HEK293T (cell line): Measurements from ENCODE around the gene SRGAP1.
"Not testable (repeated sequence)": the region's sequence is repeated elsewhere in the genome, so short reads cannot be mapped to it uniquely, and the experiment has no call there.

ENCODE experiments used
- CTCF ChIA-PET: fragments of 350-600 bp; formaldehyde crosslinking; extraction: SDS; loops from one replicate; lab custom pipeline; 2021; ENCODE audit warnings: antibody characterized with exemption, inconsistent platforms; lab: Yijun Ruan, JAX
- POLR2A ChIA-PET: fragments of 350-600 bp; formaldehyde crosslinking; extraction: SDS; loops from one replicate; lab custom pipeline; 2020; ENCODE audit warnings: antibody characterized with exemption, inconsistent platforms; lab: Yijun Ruan, JAX
- DNase-seq: peaks from one replicate; pipeline ENCODE4 v3.0.0; 2012; ENCODE audit warnings: mixed read lengths; ENCODE audit errors: extremely low spot score
- ARNT ChIP-seq: fragments of 450-650 bp; IDR thresholded peaks from 2 replicates; pipeline ENCODE4 v1.6.1; 2017; ENCODE audit warnings: mild to moderate bottlenecking
- BHLHE40 ChIP-seq: fragments of 450-650 bp; IDR thresholded peaks from 2 replicates; pipeline ENCODE4 v1.6.1; 2016; ENCODE audit warnings: mild to moderate bottlenecking, moderate library complexity, borderline replicate concordance
- CTBP1 ChIP-seq: fragments of 450-650 bp; IDR thresholded peaks from 2 replicates; pipeline ENCODE4 v1.6.1; 2016; ENCODE audit warnings: borderline replicate concordance
- ELF4 ChIP-seq: fragments of 450-650 bp; IDR thresholded peaks from 2 replicates; pipeline ENCODE4 v1.6.1; 2017; ENCODE audit warnings: antibody characterized with exemption
- FOXA1 ChIP-seq: fragments of 450-650 bp; IDR thresholded peaks from 2 replicates; pipeline ENCODE4 v1.6.1; 2016; ENCODE audit warnings: mild to moderate bottlenecking
- FOXK2 ChIP-seq: fragments of 450-650 bp; IDR thresholded peaks from 2 replicates; pipeline ENCODE4 v1.6.1; 2016; ENCODE audit warnings: mild to moderate bottlenecking
- FOXM1 ChIP-seq: fragments of 450-650 bp; IDR thresholded peaks from 2 replicates; pipeline ENCODE4 v1.6.1; 2017; ENCODE audit warnings: mild to moderate bottlenecking, borderline replicate concordance
- HDGF ChIP-seq: fragments of 450-650 bp; IDR thresholded peaks from 2 replicates; pipeline ENCODE4 v1.6.1; 2017; ENCODE audit warnings: antibody characterized with exemption, borderline replicate concordance
- L3MBTL2 ChIP-seq: fragments of 450-650 bp; conservative IDR thresholded peaks from 2 replicates; pipeline ENCODE4 v1.6.1; 2016; ENCODE audit warnings: mild to moderate bottlenecking
- LEF1 ChIP-seq: fragments of 450-650 bp; IDR thresholded peaks from 2 replicates; pipeline ENCODE4 v1.6.1; 2017; ENCODE audit warnings: mild to moderate bottlenecking, borderline replicate concordance
- NFRKB ChIP-seq: fragments of 450-650 bp; IDR thresholded peaks from 2 replicates; pipeline ENCODE4 v1.6.1; 2016; ENCODE audit warnings: mild to moderate bottlenecking, moderate library complexity
- SP1 ChIP-seq: fragments of 450-650 bp; IDR thresholded peaks from 2 replicates; pipeline ENCODE4 v1.6.1; 2017
- SUZ12 ChIP-seq: fragments of 450-650 bp; IDR thresholded peaks from 2 replicates; pipeline ENCODE4 v1.6.1; 2016; ENCODE audit warnings: mild to moderate bottlenecking
- TARDBP ChIP-seq: fragments of 450-650 bp; IDR thresholded peaks from 2 replicates; pipeline ENCODE4 v1.6.1; 2016
- ZNF384 ChIP-seq: fragments of 450-650 bp; IDR thresholded peaks from 2 replicates; pipeline ENCODE4 v1.6.1; 2016
- TF ChIP-seq, protein P1 (sequence below): fragments of 450-650 bp; IDR thresholded peaks from 2 replicates; pipeline ENCODE4 v1.6.1; 2016

Gene SRGAP1

DNA sequence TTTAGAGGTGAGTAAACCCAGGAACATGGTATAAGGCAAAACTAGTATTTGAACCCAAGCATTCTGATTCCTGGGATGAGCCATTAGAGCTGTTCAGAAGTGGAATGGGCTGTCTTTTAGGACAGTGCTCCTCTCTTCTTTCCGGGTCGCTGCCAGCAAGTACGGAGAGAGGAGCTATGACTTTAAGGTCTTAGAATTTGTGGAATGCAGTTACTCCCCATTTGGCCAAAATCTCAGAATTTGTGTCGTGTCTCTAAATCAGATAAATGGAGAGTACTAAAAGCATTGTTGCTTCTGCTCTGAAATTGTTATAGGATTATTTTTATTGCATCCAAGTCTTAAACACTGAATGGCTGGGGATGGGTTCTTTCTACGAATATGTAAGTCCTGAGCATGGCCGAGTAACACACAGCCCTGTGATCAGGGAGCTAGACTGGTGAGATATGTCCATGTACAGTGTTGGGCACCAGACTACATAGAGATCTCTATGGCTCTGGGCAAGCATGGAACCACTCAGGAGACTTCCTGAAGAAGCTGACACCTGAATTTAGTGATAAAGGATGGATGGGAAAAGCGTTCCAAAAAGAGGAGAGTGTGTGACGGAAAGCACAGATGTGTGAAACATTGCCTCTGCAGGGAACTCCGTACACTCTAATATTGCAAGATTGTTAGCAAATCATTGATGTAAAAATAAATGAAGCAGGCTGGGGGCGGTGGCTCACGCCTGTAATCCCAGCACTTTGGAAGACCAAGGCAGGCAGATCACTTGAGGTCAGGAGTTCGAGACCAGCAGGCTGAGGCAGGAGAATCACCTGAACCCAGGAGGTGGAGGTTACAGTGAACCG, 184.7 kb downstream of the SRGAP1 start:
- ChIA-PET CTCF (no interaction called here), POLR2A (no interaction called here)
- no peak for DNase-seq
- TF ChIP-seq ELF4 (no peak), L3MBTL2 (no peak), TARDBP (no peak), FOXA1 (no peak), FOXM1 (no peak), HDGF (no peak), CTBP1 (no peak), ARNT (no peak), LEF1 (no peak), SUZ12 (no peak), BHLHE40 (no peak), ZNF384 (no peak), SP1 (no peak), NFRKB (no peak), FOXK2 (no peak)
- TF ChIP-seq, protein P1, sequence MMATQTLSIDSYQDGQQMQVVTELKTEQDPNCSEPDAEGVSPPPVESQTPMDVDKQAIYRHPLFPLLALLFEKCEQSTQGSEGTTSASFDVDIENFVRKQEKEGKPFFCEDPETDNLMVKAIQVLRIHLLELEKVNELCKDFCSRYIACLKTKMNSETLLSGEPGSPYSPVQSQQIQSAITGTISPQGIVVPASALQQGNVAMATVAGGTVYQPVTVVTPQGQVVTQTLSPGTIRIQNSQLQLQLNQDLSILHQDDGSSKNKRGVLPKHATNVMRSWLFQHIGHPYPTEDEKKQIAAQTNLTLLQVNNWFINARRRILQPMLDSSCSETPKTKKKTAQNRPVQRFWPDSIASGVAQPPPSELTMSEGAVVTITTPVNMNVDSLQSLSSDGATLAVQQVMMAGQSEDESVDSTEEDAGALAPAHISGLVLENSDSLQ = no peak

DNA sequence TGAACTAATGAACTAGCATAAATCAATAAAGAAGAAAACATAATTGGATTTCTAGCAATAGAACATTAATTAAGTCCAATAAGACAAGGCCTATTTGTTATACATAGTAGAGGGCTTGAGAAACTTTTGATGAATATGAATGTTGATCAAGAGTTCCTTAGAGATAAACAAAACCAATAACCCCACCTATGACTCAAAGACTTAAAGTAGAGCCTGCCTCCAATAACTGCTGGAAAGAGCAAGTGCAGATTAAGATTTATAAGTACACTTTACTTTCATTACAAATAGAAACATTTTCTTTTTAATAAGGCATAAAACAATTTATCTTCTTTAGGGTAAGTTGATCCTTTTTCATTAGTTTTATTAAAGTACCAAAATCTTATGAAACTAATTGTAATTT, 185.7 kb downstream of the SRGAP1 start:
- ChIA-PET CTCF (no interaction called here), POLR2A (no interaction called here)
- no peak for TF ChIP-seq FOXK2
- DNase-seq = no peak

DNA sequence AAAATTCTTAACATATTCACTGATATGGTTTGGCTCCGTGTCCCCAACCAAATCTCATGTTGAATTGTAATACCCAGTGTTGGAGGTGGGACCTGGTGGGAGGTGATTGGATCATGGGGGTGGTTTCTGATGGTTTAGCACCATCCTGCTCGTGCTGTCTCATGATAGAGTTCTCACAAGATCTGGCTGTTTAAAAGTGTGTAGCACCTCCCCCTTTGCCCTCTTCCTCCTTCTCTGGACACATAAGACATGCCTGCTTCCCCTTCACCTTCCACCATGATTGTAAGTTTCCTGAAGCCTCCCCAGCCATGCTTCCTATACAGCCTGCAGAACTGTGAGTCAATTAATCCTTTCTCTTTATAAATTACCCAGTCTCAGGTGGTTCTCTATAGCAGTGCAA, 189.6 kb downstream of the SRGAP1 start:
- CTCF ChIA-PET, POLR2A ChIA-PET: not testable (repeated sequence)

DNA sequence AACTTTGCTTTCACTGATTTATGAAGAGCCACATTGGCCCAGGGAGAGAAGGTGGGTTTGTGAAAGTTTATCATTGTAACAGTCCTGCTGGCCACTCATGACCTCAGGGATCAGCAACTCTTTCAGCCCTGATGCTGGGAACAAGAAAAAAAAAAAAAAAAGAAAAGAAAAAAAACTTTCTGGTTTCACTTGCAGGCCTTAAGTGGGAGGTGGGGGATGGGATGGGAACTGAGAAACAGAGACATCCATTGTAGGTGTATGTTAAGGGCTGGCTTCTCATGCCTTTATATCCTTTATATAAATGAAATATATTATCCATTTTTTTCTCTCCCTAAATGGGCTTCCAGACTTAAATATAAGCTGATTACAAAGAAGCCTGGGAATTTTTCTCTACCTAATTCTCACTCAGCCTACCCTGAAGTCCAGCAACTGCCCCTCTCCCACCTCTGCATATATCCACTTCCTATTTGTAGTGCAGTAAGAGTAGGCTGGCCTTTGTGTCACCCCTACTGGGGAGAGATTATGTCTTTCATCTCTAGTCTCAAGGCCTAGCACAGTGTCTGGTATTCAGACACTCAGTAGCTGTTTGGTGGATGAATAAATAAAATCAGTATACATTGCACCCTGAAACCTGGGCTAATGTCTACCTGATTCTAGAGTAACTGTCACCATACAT, 190.5 kb downstream of the SRGAP1 start:
- TF ChIP-seq HDGF (no peak), NFRKB (no peak), FOXK2 (no peak), SP1 (no peak), ZNF384 (no peak), L3MBTL2 (no peak), CTBP1 (no peak), BHLHE40 (no peak), FOXA1 (no peak), TARDBP (no peak), SUZ12 (no peak)
- TF ChIP-seq, protein P1 = no peak
- no peak for DNase-seq
- ChIA-PET CTCF (interaction anchor here (0.7 kb wide), 1 partner anchor 40 kb away, joined by 5 read pairs; no protein-coding TSS in a partner anchor), POLR2A (no interaction called here)

More for the DNA sequence above, 189.6 kb downstream of the SRGAP1 start:
- DNase-seq = not testable (repeated sequence)

DNA sequence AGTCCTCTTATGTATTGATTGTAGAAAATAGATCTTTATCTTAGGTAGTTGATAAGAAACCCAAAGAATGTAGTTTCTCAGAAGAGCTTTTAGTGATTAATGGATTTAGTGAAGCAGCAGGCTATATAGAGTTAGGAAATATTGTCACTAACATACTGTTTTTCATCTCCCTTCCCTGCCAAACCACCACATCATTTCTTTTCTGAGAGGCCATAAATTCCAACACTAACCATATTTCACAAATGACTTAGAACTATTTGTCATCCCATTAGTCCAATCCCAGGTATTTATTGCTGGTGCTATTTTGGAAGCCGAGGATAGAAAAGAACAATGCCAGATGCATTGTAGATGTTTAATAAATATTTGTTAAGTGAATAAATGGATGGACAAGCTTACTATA, 191.9 kb downstream of the SRGAP1 start:
- no peak for DNase-seq
- ChIA-PET CTCF (no interaction called here), POLR2A (no interaction called here)
- no peak for TF ChIP-seq FOXK2
- TF ChIP-seq HDGF = no peak
- no peak for TF ChIP-seq SP1
- TF ChIP-seq NFRKB = no peak
- no peak for TF ChIP-seq SUZ12
- no peak for TF ChIP-seq CTBP1
- TF ChIP-seq TARDBP = no peak
- no peak for TF ChIP-seq FOXA1
- no peak for TF ChIP-seq ZNF384
- no peak for TF ChIP-seq ELF4
- no peak for TF ChIP-seq L3MBTL2
- no peak for TF ChIP-seq ARNT
- no peak for TF ChIP-seq FOXM1
- TF ChIP-seq LEF1 = no peak
- TF ChIP-seq, protein P1 = no peak

DNA sequence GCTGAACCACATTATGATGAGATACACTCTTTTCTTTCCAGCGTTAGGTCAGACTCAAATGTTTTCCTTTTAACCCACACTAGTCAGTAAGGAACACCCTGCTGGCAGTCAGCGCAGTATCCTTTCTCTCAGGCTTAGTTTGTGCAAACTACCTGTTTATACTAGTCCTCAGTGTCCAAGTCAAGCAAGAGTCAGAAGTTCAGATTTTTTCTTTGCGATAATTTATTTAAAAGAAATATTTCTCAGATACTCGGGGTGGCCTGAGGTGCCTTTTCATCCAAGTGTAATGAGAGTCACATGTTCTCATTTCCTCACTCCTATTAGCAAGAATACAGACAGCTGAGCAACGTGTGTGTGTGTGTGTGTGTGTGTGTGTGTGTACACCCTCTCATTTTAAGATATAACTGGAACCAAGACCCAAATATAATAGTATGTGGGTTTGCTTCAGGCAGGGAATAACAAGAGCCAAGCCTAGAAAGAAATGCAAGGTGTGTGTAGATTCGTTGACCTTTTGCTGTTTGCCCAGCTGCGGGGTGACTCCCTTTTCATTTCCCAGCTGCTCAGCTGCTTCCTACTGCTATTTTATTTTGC, 194.9 kb downstream of the SRGAP1 start:
- ChIA-PET POLR2A (no interaction called here), CTCF (no interaction called here)
- DNase-seq = no peak
- TF ChIP-seq SP1 (no peak), HDGF (no peak), SUZ12 (no peak), FOXM1 (no peak)
